WERI-Rb-1 (cell line): Measurements from ENCODE around the gene HSD17B13.
"Not testable (repeated sequence)": the region's sequence is repeated elsewhere in the genome, so short reads cannot be mapped to it uniquely, and the experiment has no call there.

Experiments
- DNase-seq: peaks from one replicate; pipeline ENCODE4 v3.0.0-alpha.2; 2020
- H3K27ac ChIP-seq: fragments of 250-450 bp; sonication (Bioruptor Pico); 2 replicates; pipeline ENCODE4 v1.5.1; 2020; ENCODE audit warnings: mild to moderate bottlenecking, moderate library complexity
- H3K27me3 ChIP-seq: fragments of 250-450 bp; sonication (Bioruptor Pico); 2 replicates; pipeline ENCODE4 v1.5.1; 2021; ENCODE audit warnings: mild to moderate bottlenecking, low read depth, moderate library complexity; ENCODE audit not compliant: insufficient read depth, severe bottlenecking
- H3K36me3 ChIP-seq: fragments of 250-450 bp; sonication (Bioruptor Pico); 2 replicates; pipeline ENCODE4 v1.5.1; 2020; ENCODE audit warnings: mild to moderate bottlenecking, moderate library complexity
- H3K4me3 ChIP-seq: 2 replicates; pipeline ENCODE4 v1.5.1; 2011; ENCODE audit warnings: low read depth, mild to moderate bottlenecking, control low read depth, low read length
- H3K9me3 ChIP-seq: fragments of 250-450 bp; sonication (Bioruptor Pico); 2 replicates; pipeline ENCODE4 v1.5.1; 2021; ENCODE audit warnings: mild to moderate bottlenecking, moderate library complexity; ENCODE audit not compliant: severe bottlenecking
- CTCF ChIP-seq: IDR thresholded peaks from 2 replicates; pipeline ENCODE4 v1.5.1; 2011; ENCODE audit warnings: low read depth, mild to moderate bottlenecking, control low read depth, inconsistent platforms, low read length

HSD17B13 gene

GRCh38 chr4:87327136-87327535 is 4.5 kb upstream of the HSD17B13 start:
- Histone ChIP-seq H3K27ac (no peak overlapping the region), H3K27me3 (no peaks in the 10 kb centered on the region), H3K4me3 (no peak overlapping the region), H3K9me3 (no peaks in the 10 kb centered on the region), H3K36me3 (no peaks in the 10 kb centered on the region)
- no peak for DNase-seq
- TF ChIP-seq CTCF, result no peak

GRCh38 chr4:87326460-87326859 is 3.8 kb upstream of the HSD17B13 start:
- Histone ChIP-seq H3K36me3 (no peaks in the 10 kb centered on the region), H3K27ac (no peak overlapping the region), H3K4me3 (no peak overlapping the region), H3K9me3 (no peaks in the 10 kb centered on the region), H3K27me3 (no peaks in the 10 kb centered on the region)
- no peak for DNase-seq
- no peak for TF ChIP-seq CTCF

GRCh38 chr4:87321888-87322287 is 794 bp downstream of the HSD17B13 start:
- TF ChIP-seq CTCF, result no peak
- Histone ChIP-seq H3K27me3 (no peaks in the 10 kb centered on the region), H3K4me3 (no peak overlapping the region), H3K36me3 (no peaks in the 10 kb centered on the region), H3K27ac (no peak overlapping the region), H3K9me3 (no peaks in the 10 kb centered on the region)
- no peak for DNase-seq

GRCh38 chr4:87317527-87317926 is 5.2 kb downstream of the HSD17B13 start:
- H3K9me3 ChIP-seq, result no peaks in the 10 kb centered on the region
- H3K4me3 ChIP-seq, result no peak overlapping the region
- DNase-seq, result no peak
- no peaks in the 10 kb centered on the region for H3K36me3 ChIP-seq
- no peak overlapping the region for H3K27ac ChIP-seq
- no peaks in the 10 kb centered on the region for H3K27me3 ChIP-seq
- TF ChIP-seq CTCF, result no peak

- H3K4me3 ChIP-seq, result no peak overlapping the region
- no peaks in the 10 kb centered on the region for H3K36me3 ChIP-seq
- no peaks in the 10 kb centered on the region for H3K27me3 ChIP-seq
- TF ChIP-seq CTCF, result no peak
- H3K27ac ChIP-seq, result no peak overlapping the region
- no peak for DNase-seq
- H3K9me3 ChIP-seq, result no peaks in the 10 kb centered on the region
Measured at GRCh38 chr4:87316961-87317360, 5.7 kb downstream of the HSD17B13 start.

GRCh38 chr4:87315000-87315399 is 7.7 kb downstream of the HSD17B13 start:
- H3K9me3 ChIP-seq, H3K27ac ChIP-seq, H3K27me3 ChIP-seq, H3K4me3 ChIP-seq, DNase-seq, H3K36me3 ChIP-seq: not testable (repeated sequence)
